Aorta (tissue), 5 donors: ENCODE measurements around the gene DSCAML1. TPM values are rescaled to one million over a fixed set of nuclear protein-coding genes. Genes with fewer than 3 reads are reported as not detected.

Experiments
- ATAC-seq: fragments of 200-7000 bp; cut with Tn5 transposase; one replicate; pipeline ENCODE4 v1.9.1; 2022; ENCODE audit warnings: moderate library complexity; ENCODE audit not compliant: low FRiP score
- DNase-seq, 2 donors: peaks; one replicate each; pipeline ENCODE4 v3.0.0-alpha.2; 2020
- H3K27ac ChIP-seq, 2 donors: one replicate each; pipeline ENCODE4 v1.5.1; 2013; ENCODE audit warnings: low read length in 2 of 2, mild to moderate bottlenecking in 2 of 2, moderate library complexity in 2 of 2, control low read depth in 1 of 2, inconsistent platforms in 1 of 2, low read depth in 1 of 2
- H3K27me3 ChIP-seq, 2 donors: one replicate each; pipeline ENCODE4 v1.6.1; 2013; ENCODE audit warnings: control low read depth in 1 of 2, low read length in 1 of 2, mild to moderate bottlenecking in 1 of 2, moderate library complexity in 1 of 2; ENCODE audit not compliant: insufficient read depth in 2 of 2, control insufficient read depth in 1 of 2
- H3K36me3 ChIP-seq, 2 donors: one replicate each; pipeline ENCODE4 v1.6.1; 2013; ENCODE audit warnings: control low read depth in 1 of 2, low read length in 1 of 2, mild to moderate bottlenecking in 1 of 2; ENCODE audit not compliant: insufficient read depth in 2 of 2, control insufficient read depth in 1 of 2
- H3K4me1 ChIP-seq, 2 donors: one replicate each; pipeline ENCODE4 v1.6.1; 2013; ENCODE audit warnings: low read length in 2 of 2, control low read depth in 1 of 2, mild to moderate bottlenecking in 1 of 2, moderate library complexity in 1 of 2; ENCODE audit not compliant: insufficient read depth in 2 of 2, control insufficient read depth in 1 of 2
- H3K4me3 ChIP-seq, 2 donors: one replicate each; pipeline ENCODE4 v1.5.1; 2013; ENCODE audit warnings: low read length in 2 of 2, control low read depth in 1 of 2, mild to moderate bottlenecking in 1 of 2
- H3K9me3 ChIP-seq: one replicate; pipeline ENCODE4 v1.6.1; 2013; ENCODE audit warnings: mild to moderate bottlenecking, low read length; ENCODE audit not compliant: control insufficient read depth
- WGBS, 2 donors: extraction: QIAGEN DNeasy Blood & Tissue Kit; methylation state at CpG; one replicate each; pipeline ENCODE4 v1.1.7; 2013; 5-methylcytosine and 5-hydroxymethylcytosine counted together
- intact Hi-C, 2 donors: fragments of 100-400 bp; cut with DNase I; formaldehyde crosslinking; loops; one replicate each; pipeline versions ENCODE4 v1.14.2 to v1.15.0; 2022
- polyA plus RNA-seq, 2 donors: library from polyadenylated mRNA; stranded (reverse); fragments of 200-250 nt; gene quantifications; one replicate each; pipeline ENCODE4 v1.2.3, GENCODE V29; 2013
- total RNA-seq, 2 donors: library from RNA; stranded (reverse); fragmentation: NEBNext Ultra II Directional; extraction: Animal tissue kit (Norgen Biotek cat#: 25700); gene quantifications; one replicate each; pipeline ENCODE4 v1.2.1, GENCODE V29; 2021
- donor health status: healthy with polysubstance abuse.
- donor health status: Bipolar disorder and iron deficiency.
- donor health status: DM: no; HTN: no; CAD: no.
- donor health status: DM: no; HTN: no; CAD: no.
- donor health status: DM: yes; HTN: yes; CAD: no.

The DSCAML1 gene
- total and polyA plus RNA-seq, 4 donors, result 0.13 to 2.2 (median 0.58) TPM; not detected in 1

GRCh38 chr11:117546431-117547194, 250.4 kb downstream of the DSCAML1 start:
- intact Hi-C loops, result no loop called here
- WGBS, 2 donors, result 45 to 52% methylated on average over 12 of the region's 12 CpGs
- Histone ChIP-seq H3K36me3 (no peaks in the 10 kb centered on the region), H3K27me3 (no peaks in the 10 kb centered on the region), H3K27ac (no peak overlapping the region), H3K4me1 (no peaks in the 10 kb centered on the region), H3K4me3 (no peak overlapping the region), H3K9me3 (peaks cover 4% of the 10 kb centered on the region)
- DNase-seq (peak; percentile 8 to 25), ATAC-seq (no peak)

- 86% methylated on average over 12 of the region's 12 CpGs for WGBS, 2 donors
- ATAC-seq, result no peak
- DNase-seq, result peak; percentile 12 to 59
- intact Hi-C loops, result no loop called here
- Histone ChIP-seq H3K4me3 (no peak overlapping the region), H3K27ac (no peak overlapping the region), H3K36me3 (no peaks in the 10 kb centered on the region), H3K9me3 (peaks cover 4% of the 10 kb centered on the region), H3K4me1 (no peaks in the 10 kb centered on the region), H3K27me3 (no peaks in the 10 kb centered on the region)
Observed at GRCh38 chr11:117545706-117546105, 251.3 kb downstream of the DSCAML1 start.

- Histone ChIP-seq H3K27me3 (no peaks in the 10 kb centered on the region), H3K9me3 (peaks cover 4% of the 10 kb centered on the region), H3K27ac (no peak overlapping the region), H3K36me3 (no peaks in the 10 kb centered on the region), H3K4me1 (no peaks in the 10 kb centered on the region), H3K4me3 (no peak overlapping the region)
- intact Hi-C loops, result no loop called here
- DNase-seq, result peak; percentile 24 to 29
- 74 to 75% methylated on average over 6 of the region's 6 CpGs for whole genome bisulfite sequencing, 2 donors
- no peak for ATAC-seq
Observed at GRCh38 chr11:117544130-117544800, 252.8 kb downstream of the DSCAML1 start.

GRCh38 chr11:117541211-117541610, 255.8 kb downstream of the DSCAML1 start:
- WGBS, 2 donors, result 46 to 47% methylated on average over 2 of the region's 2 CpGs

GRCh38 chr11:117538263-117539135, 258.5 kb downstream of the DSCAML1 start:
- no peak overlapping the region for H3K4me3 ChIP-seq
- H3K27me3 ChIP-seq, result peaks cover 0 to 2% of the 10 kb centered on the region in 2 donors
- ATAC-seq (peak; percentile 40), DNase-seq (no peak)
- peaks cover 4% of the 10 kb centered on the region for H3K9me3 ChIP-seq
- intact Hi-C loops, result no loop called here
- no peaks in the 10 kb centered on the region for H3K4me1 ChIP-seq
- H3K27ac ChIP-seq, result no peak overlapping the region
- 37 to 39% methylated on average over 13 of the region's 13 CpGs for WGBS, 2 donors
- no peaks in the 10 kb centered on the region for H3K36me3 ChIP-seq

More at GRCh38 chr11:117541211-117541610, 255.8 kb downstream of the DSCAML1 start:
- Histone ChIP-seq H3K9me3 (peaks cover 4% of the 10 kb centered on the region), H3K4me1 (no peaks in the 10 kb centered on the region), H3K36me3 (no peaks in the 10 kb centered on the region), H3K27ac (no peak overlapping the region), H3K4me3 (no peak overlapping the region), H3K27me3 (peaks cover 0 to 2% of the 10 kb centered on the region in 2 donors)
- ATAC-seq (no peak), DNase-seq (no peak)
- intact Hi-C loops, result no loop called here

- DNase-seq, result no peak
- no peak overlapping the region for H3K4me3 ChIP-seq
- H3K4me1 ChIP-seq, result no peaks in the 10 kb centered on the region
- no peaks in the 10 kb centered on the region for H3K9me3 ChIP-seq
- H3K27me3 ChIP-seq, result peaks cover 0 to 2% of the 10 kb centered on the region in 2 donors
- intact Hi-C loops, result no loop called here
- H3K27ac ChIP-seq, result no peak overlapping the region
- H3K36me3 ChIP-seq, result no peaks in the 10 kb centered on the region
- WGBS, 2 donors, result 33 to 42% methylated on average over 11 of the region's 11 CpGs
- no peak for ATAC-seq
Observed at GRCh38 chr11:117535850-117536411, 261.1 kb downstream of the DSCAML1 start.

GRCh38 chr11:117535201-117535849, 261.7 kb downstream of the DSCAML1 start:
- peaks cover 0 to 2% of the 10 kb centered on the region in 2 donors for H3K27me3 ChIP-seq
- ATAC-seq (no peak), DNase-seq (peak; percentile 61 to 82)
- H3K4me3 ChIP-seq, result no peak overlapping the region
- intact Hi-C loops, result no loop called here
- H3K27ac ChIP-seq, result no peak overlapping the region
- WGBS, 2 donors, result 42 to 44% methylated on average over 19 of the region's 19 CpGs
- H3K9me3 ChIP-seq, result no peaks in the 10 kb centered on the region
- no peaks in the 10 kb centered on the region for H3K36me3 ChIP-seq
- H3K4me1 ChIP-seq, result no peaks in the 10 kb centered on the region

- Histone ChIP-seq H3K9me3 (no peaks in the 10 kb centered on the region), H3K36me3 (no peaks in the 10 kb centered on the region), H3K27ac (no peak overlapping the region), H3K4me3 (no peak overlapping the region), H3K4me1 (no peaks in the 10 kb centered on the region), H3K27me3 (peaks cover 0 to 2% of the 10 kb centered on the region in 2 donors)
- ATAC-seq, result no peak
- intact Hi-C loops, result no loop called here
- 90 to 95% methylated on average over 3 of the region's 3 CpGs for WGBS, 2 donors
- no peak for DNase-seq
Observed at GRCh38 chr11:117532568-117532967, 264.4 kb downstream of the DSCAML1 start.
